SK-N-SH treated with all-trans-retinoic acid at 6 μM for 48 hours (cell line): ENCODE data around the gene BIRC7.
A peak's percentile ranks its signal among the peaks of the same experiment; 100 is the strongest.

Source experiments
- ATAC-seq: fragments of 200-7000 bp; cut with Tn5 transposase; 3 replicates; pipeline ENCODE4 v1.9.1; 2020; ENCODE audit warnings: mild to moderate bottlenecking, moderate library complexity
- BACH2 ChIP-seq: fragments of 250-450 bp; sonication (Bioruptor Pico); IDR thresholded peaks from 2 replicates; pipeline ENCODE4 v1.9.0; 2021; ENCODE audit warnings: mild to moderate bottlenecking, borderline replicate concordance
- CSDC2 ChIP-seq: fragments of 250-450 bp; sonication (Bioruptor Pico); IDR thresholded peaks from 2 replicates; pipeline ENCODE4 v1.5.0; 2020; ENCODE audit warnings: mild to moderate bottlenecking, moderate library complexity
- CSRNP3 ChIP-seq: fragments of 250-450 bp; sonication (Bioruptor Pico); IDR thresholded peaks from 2 replicates; pipeline ENCODE4 v1.5.1; 2021; ENCODE audit warnings: mild to moderate bottlenecking, moderate library complexity
- ESRRG ChIP-seq: fragments of 250-450 bp; sonication (Bioruptor Pico); IDR thresholded peaks from 2 replicates; pipeline ENCODE4 v1.6.1; 2021; ENCODE audit warnings: mild to moderate bottlenecking
- GLIS3 ChIP-seq: fragments of 250-450 bp; sonication (Bioruptor Pico); IDR thresholded peaks from 2 replicates; pipeline ENCODE4 v1.5.0; 2020; ENCODE audit warnings: mild to moderate bottlenecking, moderate library complexity
- ISL1 ChIP-seq: fragments of 250-450 bp; sonication (Bioruptor Pico); IDR thresholded peaks from 2 replicates; pipeline ENCODE4 v2.1.2; 2022; ENCODE audit warnings: mild to moderate bottlenecking, moderate library complexity
- OSR1 ChIP-seq: fragments of 250-450 bp; sonication (Bioruptor Pico); IDR thresholded peaks from 2 replicates; pipeline ENCODE4 v1.8.0; 2022; ENCODE audit warnings: moderate library complexity, mild to moderate bottlenecking, inconsistent platforms
- PATZ1 ChIP-seq: fragments of 250-450 bp; sonication (Bioruptor Pico); IDR thresholded peaks from 2 replicates; pipeline ENCODE4 v1.8.0; 2020; ENCODE audit warnings: mild to moderate bottlenecking, moderate library complexity, borderline replicate concordance
- POU6F1 ChIP-seq: fragments of 250-450 bp; sonication (Bioruptor Pico); IDR thresholded peaks from 2 replicates; pipeline ENCODE4 v1.8.0; 2021; ENCODE audit warnings: low read depth, mild to moderate bottlenecking, moderate library complexity, borderline replicate concordance
- PPARA ChIP-seq: fragments of 250-450 bp; sonication (Bioruptor Pico); IDR thresholded peaks from 2 replicates; pipeline ENCODE4 v1.5.0; 2020; ENCODE audit warnings: mild to moderate bottlenecking, borderline replicate concordance
- RARB ChIP-seq: fragments of 250-450 bp; sonication (Bioruptor Pico); IDR thresholded peaks from 2 replicates; pipeline ENCODE4 v1.8.0; 2021; ENCODE audit warnings: mild to moderate bottlenecking, moderate library complexity
- SNAI2 ChIP-seq: fragments of 250-450 bp; sonication (Bioruptor Pico); IDR thresholded peaks from 2 replicates; pipeline ENCODE4 v1.5.0; 2020; ENCODE audit warnings: mild to moderate bottlenecking, moderate library complexity
- TCF4 ChIP-seq: fragments of 250-450 bp; sonication (Bioruptor Pico); IDR thresholded peaks from 2 replicates; pipeline ENCODE4 v1.8.0; 2021; ENCODE audit warnings: mild to moderate bottlenecking, moderate library complexity, borderline replicate concordance
- TOX ChIP-seq: fragments of 250-450 bp; sonication (Bioruptor Pico); IDR thresholded peaks from 2 replicates; pipeline ENCODE4 v1.8.0; 2021; ENCODE audit warnings: mild to moderate bottlenecking, moderate library complexity, borderline replicate concordance
- ZC3H10 ChIP-seq: fragments of 250-450 bp; sonication (Bioruptor Pico); IDR thresholded peaks from 2 replicates; pipeline ENCODE4 v1.5.1; 2021; ENCODE audit warnings: mild to moderate bottlenecking, moderate library complexity
- ZFP3 ChIP-seq: fragments of 250-450 bp; sonication (Bioruptor Pico); IDR thresholded peaks from 2 replicates; pipeline ENCODE4 v1.5.0; 2020; ENCODE audit warnings: mild to moderate bottlenecking, moderate library complexity
- ZFP30 ChIP-seq: fragments of 450-650 bp; formaldehyde crosslinking; IDR thresholded peaks from 2 replicates; pipeline ENCODE4 v1.5.0; 2022; ENCODE audit warnings: mild to moderate bottlenecking, moderate library complexity
- ZNF565 ChIP-seq: fragments of 450-650 bp; formaldehyde crosslinking; conservative IDR thresholded peaks from 2 replicates; pipeline ENCODE4 v1.5.0; 2020; ENCODE audit warnings: low read depth, mild to moderate bottlenecking, moderate library complexity
- ZNF70 ChIP-seq: fragments of 450-650 bp; formaldehyde crosslinking; IDR thresholded peaks from 2 replicates; pipeline ENCODE4 v1.5.0; 2020; ENCODE audit warnings: mild to moderate bottlenecking, moderate library complexity

Gene BIRC7

GRCh38 chr20:63215101-63216040, 20.3 kb upstream of the BIRC7 start (continued):
- TF ChIP-seq ZC3H10 (CRISPR knock-in tag), result no peak

- peak; percentile 91 for ATAC-seq
- no peak for TF ChIP-seq PPARA
- TF ChIP-seq TOX (CRISPR knock-in tag), result no peak
- no peak for TF ChIP-seq TCF4
- TF ChIP-seq POU6F1 (CRISPR knock-in tag), result no peak
- TF ChIP-seq PATZ1, result no peak
- no peak for TF ChIP-seq ISL1
- no peak for TF ChIP-seq RARB (CRISPR knock-in tag)
- TF ChIP-seq CSDC2 (CRISPR knock-in tag), result no peak
- TF ChIP-seq SNAI2 (CRISPR knock-in tag), result no peak
- no peak for TF ChIP-seq ZNF70 (CRISPR knock-in tag)
- no peak for TF ChIP-seq ESRRG (CRISPR knock-in tag)
- no peak for TF ChIP-seq OSR1
- TF ChIP-seq BACH2, result no peak
- no peak for TF ChIP-seq CSRNP3 (CRISPR knock-in tag)
- no peak for TF ChIP-seq ZNF565 (CRISPR knock-in tag)
- TF ChIP-seq ZFP3 (CRISPR knock-in tag), result no peak
Measured at GRCh38 chr20:63216041-63216848, 19.5 kb upstream of the BIRC7 start, which contains the start of gene YTHDF1. Gene YTHDF1, minus strand, starts transcription at chr20:63216131. Its CDS starts 239 bp downstream, at chr20:63215892.

DNA sequence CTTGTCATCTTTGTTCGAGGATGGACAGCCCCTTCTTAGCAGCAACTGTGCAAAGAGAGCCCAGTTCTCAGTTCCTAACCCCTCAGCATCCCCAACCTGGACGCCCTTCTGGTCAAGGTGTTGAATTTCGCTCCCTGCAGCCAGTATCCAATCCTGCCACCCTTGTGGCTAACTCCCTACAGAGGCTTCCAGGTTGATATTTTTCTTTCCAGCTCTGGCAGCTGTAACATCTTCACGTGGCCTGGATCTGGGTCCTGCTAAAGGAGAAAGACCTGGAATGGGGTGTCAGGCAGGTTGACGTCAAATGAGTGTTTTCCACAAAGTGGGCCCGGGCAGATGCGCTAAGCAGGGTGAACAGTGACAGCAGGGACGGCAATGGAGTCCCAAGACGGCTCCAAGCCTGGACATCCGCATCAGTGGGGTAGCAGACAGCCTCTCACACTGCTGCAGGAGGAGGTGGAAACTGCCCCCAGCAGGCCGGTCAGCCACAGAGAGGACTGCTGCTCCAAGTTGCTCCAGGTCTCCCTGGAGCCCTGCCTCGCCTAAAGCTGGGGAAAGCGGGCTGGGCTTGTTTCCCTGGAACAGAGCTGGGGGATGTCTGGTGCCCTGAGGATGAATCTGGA, 18.7 kb upstream of the BIRC7 start:
- ATAC-seq, result no peak
- TF ChIP-seq ZFP30 (no peak), PATZ1 (no peak), SNAI2 (CRISPR knock-in tag) (no peak), RARB (CRISPR knock-in tag) (no peak), GLIS3 (no peak), ZNF70 (CRISPR knock-in tag) (no peak), BACH2 (no peak), CSRNP3 (CRISPR knock-in tag) (no peak)
